Occipital lobe (tissue), 2 donors: ENCODE data around the gene SLC22A8. TPM values are rescaled to one million over a fixed set of nuclear protein-coding genes. Genes with fewer than 3 reads are reported as not detected.
"Not testable (repeated sequence)": the region's sequence is repeated elsewhere in the genome, so short reads cannot be mapped to it uniquely, and the experiment has no call there.

Source experiments
- DNase-seq: peaks from one replicate; lab custom pipeline; 2025; lab: John Stamatoyannopoulos, UW
- total RNA-seq: library from RNA; depleted of rRNA; stranded (reverse); fragments of >200 nt; gene quantifications from one replicate; pipeline ENCODE4 v1.2.3, GENCODE V29; 2014

Gene SLC22A8, protein sequence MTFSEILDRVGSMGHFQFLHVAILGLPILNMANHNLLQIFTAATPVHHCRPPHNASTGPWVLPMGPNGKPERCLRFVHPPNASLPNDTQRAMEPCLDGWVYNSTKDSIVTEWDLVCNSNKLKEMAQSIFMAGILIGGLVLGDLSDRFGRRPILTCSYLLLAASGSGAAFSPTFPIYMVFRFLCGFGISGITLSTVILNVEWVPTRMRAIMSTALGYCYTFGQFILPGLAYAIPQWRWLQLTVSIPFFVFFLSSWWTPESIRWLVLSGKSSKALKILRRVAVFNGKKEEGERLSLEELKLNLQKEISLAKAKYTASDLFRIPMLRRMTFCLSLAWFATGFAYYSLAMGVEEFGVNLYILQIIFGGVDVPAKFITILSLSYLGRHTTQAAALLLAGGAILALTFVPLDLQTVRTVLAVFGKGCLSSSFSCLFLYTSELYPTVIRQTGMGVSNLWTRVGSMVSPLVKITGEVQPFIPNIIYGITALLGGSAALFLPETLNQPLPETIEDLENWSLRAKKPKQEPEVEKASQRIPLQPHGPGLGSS
- total RNA-seq: 1.2 TPM

DNA sequence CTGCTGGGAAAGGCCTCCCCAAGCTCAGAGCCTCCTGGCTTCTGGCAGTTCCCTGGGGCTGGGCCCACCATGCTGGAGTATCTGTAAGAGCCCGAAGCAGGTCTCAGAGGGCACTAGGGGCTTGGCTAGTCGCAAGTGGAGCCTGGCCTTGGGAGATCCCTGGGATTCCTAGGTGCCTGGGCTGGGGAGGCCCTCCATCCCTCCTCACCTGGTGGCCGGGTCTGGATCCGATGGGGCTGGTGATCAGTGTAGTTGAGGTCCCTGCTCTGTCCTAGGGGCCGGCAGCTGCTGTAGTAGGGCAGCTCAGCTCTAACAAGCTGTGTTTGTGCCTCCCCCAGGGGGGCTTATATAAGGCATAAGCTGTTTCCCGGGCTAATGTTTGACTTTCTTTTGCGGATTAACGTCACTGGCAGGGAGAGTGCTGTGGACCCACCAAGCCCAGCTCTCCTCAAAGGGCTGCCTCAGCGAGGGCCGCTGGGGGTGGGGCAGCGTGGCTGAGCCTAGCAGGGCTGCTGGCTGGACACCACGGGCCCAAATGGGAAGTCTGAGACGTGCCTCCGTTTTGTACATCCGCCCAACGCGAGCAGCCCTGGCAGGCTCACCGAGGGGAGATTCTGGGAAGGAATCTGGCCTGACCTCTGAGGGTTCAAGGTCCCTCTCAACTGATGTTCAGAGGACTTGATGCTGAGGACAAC lies at the start of gene SLC22A8:
Gene SLC22A8, minus strand, starts transcription at position 321 of the 695 bp plus-strand sequence. CDS start 883 bp downstream, outside the sequence.
- DNase-seq: no peak

GRCh38 chr11:63046203-63046602 lies 30.6 kb upstream of the SLC22A8 start:
- DNase-seq: not testable (repeated sequence)

GRCh38 chr11:63042596-63042995 lies 27.0 kb upstream of the SLC22A8 start:
- DNase-seq: no peak

GRCh38 chr11:63032457-63032856 lies 16.8 kb upstream of the SLC22A8 start:
- no peak for DNase-seq

DNA sequence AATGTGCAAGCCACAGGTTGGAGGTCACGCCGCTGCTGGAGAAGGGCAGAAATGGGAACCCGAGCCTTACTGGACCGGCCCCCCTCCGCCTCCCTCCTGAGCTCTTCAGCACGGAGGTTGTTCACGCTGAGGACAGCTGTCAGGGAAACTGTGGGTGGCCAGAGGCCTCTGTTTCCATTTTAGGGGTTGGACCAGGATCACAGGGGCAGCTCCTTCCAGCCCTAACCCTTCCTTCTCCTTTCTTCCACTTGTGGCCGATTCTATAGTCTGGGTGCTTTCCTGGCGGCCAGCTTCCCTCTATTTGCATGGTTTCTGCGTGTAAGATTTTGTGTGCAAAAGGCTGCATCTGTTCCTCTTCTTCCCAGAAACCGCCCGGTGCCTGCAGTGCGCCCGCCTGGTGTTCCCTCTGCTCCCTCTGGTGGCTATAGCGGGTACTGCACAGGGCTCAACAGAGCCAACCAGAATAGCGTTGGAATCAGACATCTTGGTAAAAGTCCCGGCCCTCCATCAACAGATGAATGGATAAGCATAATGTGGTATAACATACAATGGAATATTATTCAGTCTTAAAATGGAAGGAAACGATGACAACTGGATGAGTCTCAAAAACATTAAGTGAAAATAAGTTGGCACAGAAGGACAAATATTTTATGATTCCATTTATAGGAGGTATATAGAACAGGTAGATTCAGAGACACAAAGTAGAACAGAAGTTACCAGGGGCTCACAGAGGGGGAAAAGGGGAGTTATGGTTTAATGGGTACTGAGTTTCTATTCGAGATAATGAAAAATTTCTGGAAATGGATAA lies 8.4 kb upstream of the SLC22A8 start:
- peak; percentile 84 for DNase-seq

- DNase-seq: no peak
Measured at GRCh38 chr11:63023222-63023814, 7.7 kb upstream of the SLC22A8 start.

DNA sequence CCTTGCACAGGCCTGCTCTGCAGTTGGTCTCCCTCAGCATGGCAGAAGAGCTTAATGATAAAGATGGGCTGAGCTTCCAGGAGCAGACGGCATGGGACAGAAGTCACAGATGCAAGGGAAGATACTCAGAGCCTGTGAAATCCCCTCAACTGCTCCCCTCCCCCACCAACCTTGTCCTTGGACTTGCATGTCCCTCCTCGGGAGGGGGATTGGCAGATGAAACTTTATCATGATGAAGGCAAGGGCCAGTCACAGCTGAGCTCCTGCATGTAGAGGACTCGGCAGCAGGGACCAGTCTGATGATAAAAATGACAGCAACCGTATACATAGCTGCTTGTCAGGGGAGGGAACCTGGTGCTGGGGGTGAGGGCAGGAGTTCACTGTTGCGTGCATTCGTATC lies 6.8 kb upstream of the SLC22A8 start:
- no peak for DNase-seq

GRCh38 chr11:63020671-63021291 lies 5.1 kb upstream of the SLC22A8 start:
- DNase-seq: peak; percentile 21

DNA sequence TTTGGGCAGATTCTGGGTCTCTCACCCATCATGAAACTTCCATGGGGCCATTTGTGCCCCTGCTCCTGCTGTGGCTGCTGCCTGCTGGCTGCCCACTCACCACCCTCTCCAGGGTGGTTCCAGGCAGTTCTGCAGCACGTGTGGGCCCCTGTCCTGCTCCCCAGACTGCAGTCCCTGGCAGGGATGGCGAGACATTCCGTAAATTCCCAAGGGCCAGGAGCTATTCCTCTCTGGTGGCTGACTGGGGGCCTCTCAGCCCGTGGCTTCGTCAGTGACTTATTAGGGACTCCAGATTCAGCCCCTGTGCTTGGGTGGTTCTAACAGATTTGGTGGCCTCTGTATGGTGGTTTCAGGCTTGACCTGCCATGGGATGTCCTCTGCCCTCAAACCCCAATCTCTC lies 3.9 kb upstream of the SLC22A8 start:
- no peak for DNase-seq

DNA sequence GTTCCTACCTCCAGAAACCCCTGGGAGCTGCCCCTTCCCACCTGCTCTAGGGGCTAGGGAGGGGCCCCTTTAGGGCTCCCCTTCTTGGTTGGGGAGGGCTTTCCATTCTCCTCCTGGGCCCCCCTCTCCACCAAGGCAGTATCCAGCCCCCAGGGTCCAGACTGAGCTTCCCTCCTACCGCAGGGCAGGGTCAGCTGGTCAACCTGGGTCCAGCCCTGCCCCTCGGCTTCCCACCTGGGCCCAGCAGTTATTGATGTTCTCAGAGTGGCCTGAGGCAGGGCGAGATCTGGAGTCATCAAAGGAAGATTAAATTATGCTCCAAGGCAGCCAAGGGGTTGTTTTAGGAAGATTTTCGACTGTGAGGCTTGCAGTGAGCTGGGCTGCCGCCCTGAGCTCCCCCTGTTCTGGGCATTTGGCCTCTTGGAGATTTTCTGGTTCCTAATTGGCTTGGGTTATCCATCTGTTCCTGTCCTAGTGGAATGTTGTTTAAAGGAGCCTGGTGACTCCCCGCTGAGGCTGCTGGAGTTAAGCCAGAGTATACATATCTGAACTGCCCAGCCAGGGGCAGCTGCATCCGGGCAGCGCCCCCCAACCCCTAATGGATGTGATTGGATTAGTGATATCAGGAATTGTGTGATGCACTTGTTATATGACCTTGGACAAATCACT lies 1.8 kb upstream of the SLC22A8 start:
- DNase-seq: no peak

DNA sequence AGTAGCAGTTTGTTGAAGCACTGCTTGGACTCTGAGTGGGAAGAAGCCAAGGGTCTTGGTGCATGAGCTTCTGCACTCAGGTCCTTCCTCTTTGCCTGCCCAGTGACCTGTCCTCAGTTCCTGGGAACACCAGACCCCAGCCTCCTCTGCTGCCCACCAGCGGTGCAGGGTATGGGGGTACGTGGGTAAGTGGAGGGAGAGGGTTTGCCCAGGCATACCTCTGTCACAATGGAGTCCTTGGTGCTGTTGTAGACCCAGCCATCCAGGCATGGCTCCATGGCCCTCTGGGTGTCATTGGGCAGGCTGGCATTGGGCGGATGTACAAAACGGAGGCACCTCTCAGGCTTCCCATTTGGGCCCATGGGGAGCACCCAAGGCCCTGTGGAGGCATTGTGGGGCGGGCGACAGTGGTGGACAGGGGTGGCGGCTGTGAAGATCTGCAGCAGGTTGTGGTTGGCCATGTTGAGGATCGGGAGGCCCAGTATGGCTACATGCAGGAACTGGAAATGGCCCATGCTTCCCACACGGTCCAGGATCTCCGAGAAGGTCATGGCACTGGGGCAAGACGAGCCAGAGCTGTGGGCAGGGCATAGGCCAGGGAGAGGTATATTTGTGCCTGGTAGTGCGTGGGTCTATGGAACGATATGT lies 1.1 kb downstream of the SLC22A8 start:
- DNase-seq: no peak

GRCh38 chr11:63012839-63013238 lies 2.8 kb downstream of the SLC22A8 start:
- DNase-seq: no peak

DNA sequence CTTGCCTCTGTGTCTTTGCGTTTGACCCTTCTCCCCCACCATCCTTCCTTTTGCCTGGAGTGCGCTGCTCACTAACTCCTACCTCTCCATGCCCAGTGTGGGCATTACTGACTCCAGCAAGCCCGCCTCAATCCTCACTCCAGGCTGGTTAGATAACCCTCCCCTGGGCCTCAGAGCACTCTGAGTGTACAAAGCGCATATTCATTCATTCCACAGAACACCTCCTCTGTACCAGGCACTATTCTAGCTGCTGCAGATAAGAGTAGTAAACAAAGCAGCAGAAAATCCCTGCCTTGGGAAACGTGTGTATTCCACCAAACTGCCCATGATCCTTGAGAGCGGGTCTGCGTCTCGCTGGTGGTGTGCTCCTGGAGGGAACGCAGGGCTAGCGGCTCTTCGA lies 3.2 kb downstream of the SLC22A8 start:
- DNase-seq: no peak

DNA sequence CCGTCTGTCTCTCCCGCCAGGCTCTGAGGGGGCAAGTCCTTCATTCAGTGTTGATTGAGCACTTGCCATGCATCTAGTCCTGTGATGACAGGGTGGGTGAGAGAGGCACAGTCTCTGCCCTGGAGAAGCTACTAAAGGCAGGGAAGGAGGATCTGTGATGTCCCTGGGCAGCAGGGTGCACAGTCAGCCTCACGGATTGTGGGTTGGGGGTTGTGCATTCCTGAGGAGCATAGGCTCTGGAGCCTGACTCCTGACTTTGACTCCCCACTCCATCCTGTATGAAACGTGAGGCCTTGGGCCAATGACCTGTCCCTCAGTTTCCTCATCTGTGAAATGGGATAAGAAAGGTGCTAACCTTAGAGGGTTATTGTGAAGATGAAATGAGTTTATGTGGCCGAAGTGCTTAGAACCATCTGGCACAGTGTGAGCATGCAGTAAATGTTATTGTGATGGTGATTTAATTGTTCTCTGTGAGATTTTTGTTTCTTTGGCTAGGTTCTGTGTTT lies 4.7 kb downstream of the SLC22A8 start:
- no peak for DNase-seq

DNA sequence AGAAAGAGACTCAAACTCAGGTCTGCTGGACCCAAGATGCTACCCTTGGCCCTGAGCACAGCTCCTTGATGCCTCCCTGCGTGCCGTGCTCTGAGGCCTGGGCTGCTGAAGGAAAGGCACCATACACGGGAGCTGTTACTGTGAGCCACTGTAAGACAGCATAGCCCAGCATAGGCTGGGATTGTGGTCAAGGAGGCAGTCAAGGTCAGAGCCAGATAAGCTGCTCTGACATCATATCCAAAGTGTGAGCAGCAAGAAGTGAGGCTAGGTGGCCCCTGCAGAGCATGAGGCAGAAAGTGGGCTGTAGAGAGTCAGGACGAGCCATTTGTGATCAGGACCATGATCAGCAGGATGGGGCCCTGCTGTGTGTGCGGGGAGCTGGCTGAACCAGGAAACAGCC lies 7.7 kb downstream of the SLC22A8 start:
- no peak for DNase-seq

DNA sequence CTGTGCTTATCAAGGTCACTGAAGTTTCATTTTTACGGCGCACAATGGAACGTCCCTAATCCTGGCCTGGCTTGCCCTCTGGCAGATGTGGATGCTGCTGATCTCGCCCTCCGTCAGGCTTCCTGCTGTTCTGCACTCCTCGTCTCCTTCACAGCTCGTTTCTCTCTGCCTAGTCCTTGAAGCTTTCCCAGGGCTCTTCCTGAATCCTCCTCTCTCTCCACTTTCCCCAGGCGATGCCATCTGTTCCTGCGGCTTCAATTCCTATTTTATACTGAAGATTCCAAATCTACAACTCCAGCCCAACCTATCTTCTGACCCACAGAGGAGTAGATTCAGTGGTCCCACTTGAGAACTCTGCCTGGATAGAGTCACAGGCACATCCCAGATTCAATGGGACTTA lies 14.2 kb downstream of the SLC22A8 start:
- no peak for DNase-seq

- no peak for DNase-seq
Measured at GRCh38 chr11:62999649-63000048, 16.0 kb downstream of the SLC22A8 start.

GRCh38 chr11:62999156-62999555 lies 16.5 kb downstream of the SLC22A8 start:
- no peak for DNase-seq

DNA sequence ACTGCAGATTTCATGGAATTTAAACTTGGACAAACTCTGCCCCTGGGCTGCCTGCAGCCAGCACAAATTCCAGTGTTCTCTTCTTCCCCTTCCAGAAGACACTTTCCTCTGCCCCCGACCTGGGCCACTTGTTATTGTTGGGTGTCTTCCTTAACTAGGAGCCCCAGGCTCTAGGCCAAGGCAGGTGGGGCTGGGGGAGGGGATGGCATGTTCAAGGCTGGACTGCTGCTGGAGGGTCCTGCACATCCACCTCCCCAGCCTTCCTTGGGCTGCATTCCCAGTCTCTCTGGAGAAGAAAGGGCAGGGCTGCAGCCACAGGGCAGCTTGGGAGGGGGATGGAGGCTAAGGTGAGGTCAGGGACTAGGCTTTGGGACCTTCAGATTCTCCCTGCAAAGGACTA lies 19.4 kb downstream of the SLC22A8 start:
- no peak for DNase-seq

DNA sequence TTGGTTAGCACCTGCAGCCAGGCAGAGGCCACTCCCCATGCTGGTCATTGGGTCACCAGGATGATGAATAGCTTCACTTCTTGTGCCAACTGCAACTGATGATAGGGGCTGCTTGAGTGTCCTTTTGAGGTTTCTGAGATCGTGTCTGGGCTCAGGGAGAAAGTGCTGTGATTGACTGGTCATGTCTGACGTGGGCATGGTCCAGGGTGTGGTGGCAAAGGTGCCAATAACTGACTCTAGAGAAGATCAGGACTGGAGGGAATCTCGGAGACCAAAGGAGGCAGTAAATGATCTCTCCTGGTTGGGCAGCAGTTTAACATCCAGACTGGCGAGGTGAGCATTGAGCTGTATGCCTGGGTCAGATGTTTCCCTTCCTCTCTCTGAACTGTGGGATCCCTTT lies 20.9 kb downstream of the SLC22A8 start:
- DNase-seq: no peak
